GM19397 (cell line): ENCODE data around the gene PCBP2.
"Not testable (repeated sequence)": the region's sequence is repeated elsewhere in the genome, so short reads cannot be mapped to it uniquely, and the experiment has no call there.

ENCODE experiments used
- ATAC-seq: cut with Tn5 transposase; IDR thresholded peaks from one replicate; pipeline ENCODE4 v1.9.1; 2021; ENCODE audit warnings: mild to moderate bottlenecking, moderate library complexity; ENCODE audit not compliant: unreplicated experiment

PCBP2 gene

DNA sequence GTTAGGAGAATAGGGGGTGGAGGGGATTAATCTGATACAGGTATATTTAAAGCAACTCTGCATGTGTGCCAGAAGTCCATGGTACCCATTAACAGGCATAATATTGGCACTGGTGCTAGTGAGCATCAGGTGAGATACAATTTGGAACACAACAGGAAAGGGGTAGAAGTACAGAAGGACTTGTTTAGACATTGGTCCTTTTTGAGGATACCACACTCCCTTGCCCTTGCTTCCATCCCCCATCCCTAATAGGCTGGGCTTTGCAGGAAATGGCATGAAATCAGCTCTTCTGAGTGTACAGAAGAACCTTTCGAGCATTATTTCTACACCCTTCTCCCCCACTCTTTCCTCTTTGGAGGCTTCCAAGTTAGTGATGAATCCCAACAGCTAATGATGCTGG lies 16.4 kb downstream of the PCBP2 start:
- no peak for ATAC-seq

GRCh38 chr12:53472056-53472582 lies 20.2 kb downstream of the PCBP2 start:
- ATAC-seq: no peak

DNA sequence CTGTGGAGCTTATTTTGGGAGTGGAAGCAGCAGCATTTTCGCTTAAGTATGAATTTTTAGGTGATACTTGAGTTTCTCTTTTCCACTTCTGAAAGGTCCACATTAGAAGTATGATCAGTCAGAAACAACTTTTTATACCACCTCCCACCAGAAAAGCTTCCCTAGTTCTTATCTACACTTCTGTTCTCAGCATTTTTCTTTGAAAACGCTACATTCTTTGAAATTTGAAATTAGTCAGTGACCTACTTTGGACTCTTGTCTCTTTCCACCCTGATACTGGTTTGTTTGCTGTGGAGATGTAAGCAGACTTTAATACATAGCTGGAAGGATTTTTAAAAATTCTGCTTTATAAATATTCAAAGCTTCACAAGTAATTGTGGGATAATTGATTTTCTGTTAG lies 22.2 kb downstream of the PCBP2 start:
- no peak for ATAC-seq

- no peak for ATAC-seq
These were observed 22.9 kb downstream of the PCBP2 start for GRCh38 chr12:53474819-53475218.

- no peak for ATAC-seq
These were observed 24.9 kb downstream of the PCBP2 start for GRCh38 chr12:53476769-53477209.

GRCh38 chr12:53478865-53479264 lies 27.0 kb downstream of the PCBP2 start:
- no peak for ATAC-seq

- no peak for ATAC-seq
These were observed 27.4 kb downstream of the PCBP2 start for GRCh38 chr12:53479331-53479730.

- ATAC-seq: no peak
These were observed 28.9 kb downstream of the PCBP2 start for GRCh38 chr12:53480491-53481442.

DNA sequence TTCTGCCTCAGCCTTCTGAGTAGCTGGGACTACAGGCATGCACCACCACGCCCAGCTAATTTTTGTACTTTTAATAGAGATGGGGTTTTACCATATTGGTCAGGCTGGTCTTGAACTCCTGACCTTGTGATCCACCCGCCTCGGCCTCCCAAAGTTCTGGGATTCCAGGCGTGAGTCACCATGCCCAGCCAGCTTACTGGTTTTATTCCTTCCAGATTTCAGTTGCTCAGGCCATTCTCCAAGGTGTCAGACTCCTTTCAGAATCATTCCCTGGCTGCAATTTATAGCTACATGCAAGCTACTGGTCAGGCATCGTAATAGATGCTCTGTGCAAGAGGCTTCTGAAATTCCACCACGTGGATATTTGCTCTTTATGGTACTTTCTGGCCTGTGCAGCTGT lies 29.6 kb downstream of the PCBP2 start:
- not testable (repeated sequence) for ATAC-seq

DNA sequence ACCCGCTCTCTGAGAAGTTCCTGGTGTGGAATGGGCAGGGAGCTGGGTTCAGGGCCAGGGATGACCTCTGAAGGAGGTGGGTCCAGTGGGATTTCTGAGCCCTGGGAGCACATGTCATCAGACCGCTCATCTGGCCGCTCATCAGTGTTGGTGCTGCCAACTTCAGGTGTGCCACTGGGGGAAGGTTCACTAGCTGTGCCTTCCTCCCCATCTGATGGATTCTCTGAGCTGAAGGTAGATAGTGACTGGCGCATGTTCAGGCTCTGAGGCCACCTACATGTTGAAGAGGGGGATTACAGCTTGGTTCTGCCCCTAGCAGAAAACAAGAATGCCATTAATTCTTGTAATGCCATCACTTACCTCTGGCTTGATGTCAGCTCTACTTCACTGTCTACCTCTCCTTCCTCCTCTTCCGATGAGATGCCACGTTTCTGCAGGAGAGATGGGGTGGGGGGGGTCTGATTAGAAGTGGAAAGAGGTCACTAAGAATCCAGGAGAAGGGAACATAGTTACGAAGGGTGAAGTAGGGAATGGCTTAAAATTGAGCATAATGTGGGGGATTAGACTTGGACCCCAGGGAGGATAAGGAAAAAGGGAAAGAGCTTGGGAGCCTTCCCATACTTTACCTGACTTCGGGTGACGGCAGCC lies 30.2 kb downstream of the PCBP2 start:
- no peak for ATAC-seq

GRCh38 chr12:53482626-53483168 lies 30.8 kb downstream of the PCBP2 start:
- ATAC-seq: no peak

GRCh38 chr12:53483225-53483978 lies 31.5 kb downstream of the PCBP2 start:
- ATAC-seq: no peak

- ATAC-seq: no peak
These were observed 32.1 kb downstream of the PCBP2 start for GRCh38 chr12:53483979-53484377.

- no peak for ATAC-seq
These were observed 33.0 kb downstream of the PCBP2 start for GRCh38 chr12:53484686-53485575.

- no peak for ATAC-seq
These were observed 34.2 kb downstream of the PCBP2 start for GRCh38 chr12:53485955-53486735.

GRCh38 chr12:53486736-53487487 lies 35.0 kb downstream of the PCBP2 start:
- no peak for ATAC-seq

- ATAC-seq: no peak
These were observed 37.5 kb downstream of the PCBP2 start for GRCh38 chr12:53489242-53489864.

DNA sequence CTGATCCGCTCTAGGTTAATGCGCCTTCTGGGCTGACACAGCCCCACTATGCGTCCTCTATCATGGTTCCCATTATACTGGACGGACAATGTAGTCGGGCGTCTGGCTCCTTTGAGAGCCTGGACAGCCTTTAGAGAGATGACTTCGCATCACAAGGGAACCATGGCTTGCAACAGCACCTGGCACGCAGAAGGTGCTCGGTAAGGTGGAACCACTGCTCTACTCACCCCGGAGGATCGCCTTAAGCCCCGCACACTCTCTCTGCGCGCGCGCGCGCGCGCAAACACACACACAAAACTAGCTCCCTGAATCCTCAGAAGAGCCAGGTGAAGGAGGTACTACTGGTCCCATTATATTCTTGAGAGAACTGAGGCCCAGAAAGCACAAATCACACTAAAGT lies 40.3 kb downstream of the PCBP2 start:
- no peak for ATAC-seq
